GM12874 (cell line): ENCODE results near the gene PPM1E.

Experiments used
- TF ChIP-seq, protein P1 (sequence below): IDR thresholded peaks from 2 replicates; pipeline ENCODE4 v1.5.1; 2011; ENCODE audit warnings: low read depth, mild to moderate bottlenecking, control low read depth, low read length, moderate library complexity; ENCODE audit not compliant: insufficient read depth

PPM1E gene

DNA sequence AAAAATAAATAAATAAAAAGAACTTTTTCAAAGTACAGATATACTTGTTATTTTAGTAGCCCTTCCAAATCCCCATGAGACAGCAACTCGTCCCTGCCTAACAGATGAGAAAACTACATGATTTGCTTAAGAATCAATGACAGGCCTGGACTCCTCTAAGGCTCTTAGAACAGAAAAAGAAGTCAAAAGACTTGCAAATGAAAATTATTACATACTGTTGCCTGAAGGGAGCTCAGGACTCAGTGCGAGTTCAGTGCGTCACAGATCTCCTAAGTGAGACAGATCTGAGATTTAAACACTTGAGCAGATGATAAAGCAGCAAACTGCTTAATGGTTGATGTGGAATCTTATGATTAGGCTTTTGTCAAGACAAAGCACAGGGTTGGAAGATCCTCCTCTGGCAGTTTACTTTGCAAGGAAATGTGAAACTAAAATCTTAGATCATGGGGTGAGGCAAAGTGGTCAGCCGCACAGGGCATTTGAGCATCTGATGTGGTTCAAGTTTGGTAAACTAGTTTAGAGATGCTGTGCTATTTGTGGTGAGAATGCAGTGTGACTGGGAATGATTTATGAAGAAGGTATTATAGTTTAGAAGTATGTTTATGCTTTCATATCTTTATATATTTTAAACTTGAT, 212.9 kb downstream of the PPM1E start:
- TF ChIP-seq, protein P1, sequence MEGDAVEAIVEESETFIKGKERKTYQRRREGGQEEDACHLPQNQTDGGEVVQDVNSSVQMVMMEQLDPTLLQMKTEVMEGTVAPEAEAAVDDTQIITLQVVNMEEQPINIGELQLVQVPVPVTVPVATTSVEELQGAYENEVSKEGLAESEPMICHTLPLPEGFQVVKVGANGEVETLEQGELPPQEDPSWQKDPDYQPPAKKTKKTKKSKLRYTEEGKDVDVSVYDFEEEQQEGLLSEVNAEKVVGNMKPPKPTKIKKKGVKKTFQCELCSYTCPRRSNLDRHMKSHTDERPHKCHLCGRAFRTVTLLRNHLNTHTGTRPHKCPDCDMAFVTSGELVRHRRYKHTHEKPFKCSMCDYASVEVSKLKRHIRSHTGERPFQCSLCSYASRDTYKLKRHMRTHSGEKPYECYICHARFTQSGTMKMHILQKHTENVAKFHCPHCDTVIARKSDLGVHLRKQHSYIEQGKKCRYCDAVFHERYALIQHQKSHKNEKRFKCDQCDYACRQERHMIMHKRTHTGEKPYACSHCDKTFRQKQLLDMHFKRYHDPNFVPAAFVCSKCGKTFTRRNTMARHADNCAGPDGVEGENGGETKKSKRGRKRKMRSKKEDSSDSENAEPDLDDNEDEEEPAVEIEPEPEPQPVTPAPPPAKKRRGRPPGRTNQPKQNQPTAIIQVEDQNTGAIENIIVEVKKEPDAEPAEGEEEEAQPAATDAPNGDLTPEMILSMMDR: no peak

DNA sequence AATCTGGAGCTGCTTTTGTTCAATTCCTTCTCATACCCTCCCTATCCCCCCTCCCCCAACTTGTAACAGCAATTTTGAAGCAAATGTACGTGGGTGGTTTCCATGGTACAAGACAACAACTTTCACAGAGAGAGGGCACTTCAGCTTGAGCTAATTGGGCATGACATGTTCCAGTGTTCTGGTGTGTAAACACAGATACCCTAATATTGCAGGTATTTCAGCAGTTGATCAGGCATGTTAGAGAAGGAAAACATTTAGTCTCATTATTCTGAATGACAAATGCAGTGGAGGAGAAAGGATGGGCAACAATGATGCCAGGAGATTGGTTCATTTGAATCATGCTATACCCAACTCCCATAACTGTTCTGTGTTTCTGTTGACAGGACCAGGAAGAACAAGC, 213.5 kb downstream of the PPM1E start:
- TF ChIP-seq, protein P1: no peak

DNA sequence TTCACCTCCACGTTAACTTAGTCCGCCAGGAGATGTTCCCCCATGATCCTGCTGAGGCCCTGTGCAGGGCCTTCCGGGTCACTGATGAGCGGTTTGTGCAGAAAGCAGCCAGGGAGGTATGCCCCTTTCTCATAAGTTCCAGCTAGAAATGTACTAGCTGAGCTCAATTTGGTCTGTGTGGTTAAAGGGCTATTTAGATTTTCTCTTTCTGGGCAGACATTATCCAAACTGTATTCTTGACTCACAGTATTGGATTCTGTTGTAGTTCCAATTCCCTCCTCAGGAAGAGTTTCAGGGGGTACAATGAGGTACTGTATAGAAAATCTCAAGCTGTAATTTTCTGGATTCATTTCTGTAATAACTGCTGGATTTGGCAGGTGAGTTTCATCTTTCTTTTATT, 214.0 kb downstream of the PPM1E start:
- TF ChIP-seq, protein P1: no peak

DNA sequence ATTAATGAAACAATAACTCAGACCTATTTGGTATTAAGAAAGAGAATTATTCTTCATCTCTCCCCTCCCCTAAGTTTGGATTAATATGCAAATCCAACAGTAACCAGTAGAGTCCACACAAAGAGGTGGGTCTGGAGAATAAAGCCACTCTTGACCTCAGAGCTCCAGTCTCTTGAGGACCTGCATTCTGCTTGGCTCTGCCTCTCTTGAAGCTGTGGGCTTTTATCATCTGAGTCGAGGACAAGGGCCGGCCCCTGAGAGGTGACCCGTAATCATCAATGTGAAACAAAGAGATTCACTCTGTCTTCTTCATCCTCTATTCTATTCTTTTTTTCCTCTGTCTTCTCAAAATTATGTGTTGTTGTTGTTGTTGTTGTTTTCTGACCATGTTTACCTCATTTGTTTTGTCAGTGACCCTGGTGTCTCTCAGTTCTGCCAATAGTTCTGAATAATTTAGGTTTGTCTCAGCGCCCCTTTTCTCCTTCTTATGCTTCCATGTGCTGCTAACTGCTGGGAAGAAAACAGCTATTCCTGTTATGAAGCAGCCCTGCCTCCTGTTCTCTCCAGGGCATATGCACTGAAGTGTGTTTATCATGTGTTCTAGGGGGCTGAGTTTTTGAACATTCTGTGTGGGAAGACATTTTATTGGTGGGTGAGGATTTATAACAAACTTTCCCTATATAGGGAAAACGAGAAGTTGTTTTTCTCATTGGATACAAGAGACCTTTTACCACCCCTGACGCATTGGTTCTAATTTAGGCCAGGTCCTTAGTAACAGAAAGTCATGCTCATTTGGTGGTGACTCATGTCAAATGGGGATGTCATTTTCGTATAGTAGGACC, 215.2 kb downstream of the PPM1E start:
- TF ChIP-seq, protein P1: no peak

DNA sequence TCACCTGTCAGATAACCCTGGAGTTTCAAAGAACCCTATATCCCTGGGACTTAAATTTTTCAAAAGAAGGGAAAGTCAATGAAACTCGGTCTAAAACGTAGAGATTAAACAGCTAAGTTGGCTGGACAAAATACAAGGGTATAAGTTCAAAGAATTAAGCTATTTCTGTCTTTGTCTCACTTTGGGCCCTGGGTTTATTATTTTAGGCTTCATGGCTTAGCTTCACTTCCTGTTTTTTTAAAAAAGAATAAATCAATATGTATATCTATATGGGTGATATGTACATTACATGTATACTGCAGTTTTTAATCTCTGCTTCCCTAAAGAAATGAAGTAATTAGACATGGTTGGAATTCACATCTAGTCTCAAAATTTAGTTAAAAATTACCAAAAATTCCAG, 218.7 kb downstream of the PPM1E start:
- TF ChIP-seq, protein P1: no peak

DNA sequence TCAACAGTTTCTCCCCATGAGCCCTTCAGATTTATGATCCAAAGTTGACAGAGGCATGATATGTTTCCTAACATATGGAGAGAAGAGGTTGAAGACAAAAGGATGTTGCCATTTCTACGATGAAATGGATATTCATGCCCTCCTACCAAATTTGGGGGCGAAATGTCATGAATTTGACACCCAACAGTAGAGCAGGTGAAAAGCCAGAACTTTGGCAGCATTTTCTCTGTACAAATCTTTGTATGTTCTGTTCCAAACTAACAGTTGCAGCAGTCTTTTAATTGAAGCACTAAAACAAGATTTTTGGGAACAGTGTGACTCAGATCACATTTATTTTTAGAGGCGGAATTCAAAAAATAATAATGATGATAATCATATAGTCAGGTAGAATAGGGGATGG, 220.9 kb downstream of the PPM1E start:
- TF ChIP-seq, protein P1: no peak

DNA sequence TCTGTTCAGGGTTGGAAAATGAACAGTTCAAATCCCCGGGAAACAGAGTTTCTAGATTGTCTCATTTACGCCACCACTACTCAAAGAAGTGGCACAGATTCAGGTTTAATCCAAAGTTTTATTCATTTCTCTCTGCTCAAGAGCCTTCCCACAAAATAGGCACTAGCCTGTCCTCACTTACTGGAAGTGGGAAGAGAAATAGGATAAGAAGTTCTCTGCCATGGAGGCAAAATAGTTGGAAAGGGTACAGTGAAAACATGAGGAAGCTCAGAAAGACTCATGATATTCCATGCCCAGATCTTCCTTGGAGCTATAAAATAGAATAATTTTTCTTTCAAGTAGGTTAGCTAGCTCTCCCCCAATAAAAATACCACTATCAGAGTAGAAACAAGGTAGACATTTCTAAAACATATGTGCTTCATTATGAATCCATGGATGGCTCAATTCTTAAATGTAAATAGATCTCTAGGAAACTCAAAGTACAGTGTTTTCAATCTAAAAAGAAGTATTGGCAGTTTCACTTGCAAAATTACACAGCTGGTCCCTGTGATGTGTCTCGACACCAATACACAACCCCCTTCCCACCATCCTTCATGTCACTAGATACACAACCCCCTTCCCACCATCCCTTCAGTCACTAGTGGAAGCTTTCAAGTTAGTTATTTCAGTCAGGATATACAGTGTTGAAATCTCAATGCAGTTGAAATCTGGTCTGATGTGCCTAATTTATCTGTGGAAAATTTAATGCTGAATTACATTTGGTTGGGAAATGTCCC, 225.2 kb downstream of the PPM1E start:
- TF ChIP-seq, protein P1: no peak
